H9 (cell line): ENCODE results near the gene LETMD1. TPM values are rescaled to one million over a fixed set of nuclear protein-coding genes. Genes with fewer than 3 reads are reported as not detected.

Experiments used
- DNase-seq: peaks from one replicate; pipeline ENCODE4 v3.0.0-alpha.2; 2017
- H2AFZ ChIP-seq: one replicate; pipeline ENCODE4 v1.6.1; 2013; ENCODE audit warnings: mild to moderate bottlenecking, low read length, control low read depth, moderate library complexity
- H2AK5ac ChIP-seq: 2 replicates; pipeline ENCODE4 v1.6.1; 2013; ENCODE audit warnings: low read length, control low read depth, mixed read lengths; ENCODE audit not compliant: insufficient read length
- H2BK120ac ChIP-seq: one replicate; pipeline ENCODE4 v1.6.1; 2013; ENCODE audit warnings: low read depth, mild to moderate bottlenecking, low read length, control low read depth, inconsistent platforms; ENCODE audit not compliant: poor library complexity, severe bottlenecking
- H2BK12ac ChIP-seq: 2 replicates; pipeline ENCODE4 v1.6.1; 2013; ENCODE audit warnings: low read length, control low read depth, mixed read lengths, low read depth; ENCODE audit not compliant: insufficient read length
- H2BK15ac ChIP-seq: 2 replicates; pipeline ENCODE4 v1.6.1; 2013; ENCODE audit warnings: low read depth, low read length, control low read depth
- H2BK20ac ChIP-seq: one replicate; pipeline ENCODE4 v1.6.1; 2013; ENCODE audit warnings: low read depth, mild to moderate bottlenecking, low read length, control low read depth, inconsistent platforms; ENCODE audit not compliant: poor library complexity, severe bottlenecking
- H2BK5ac ChIP-seq: 2 replicates; pipeline ENCODE4 v1.6.1; 2013; ENCODE audit warnings: low read length, control low read depth, mixed read lengths; ENCODE audit not compliant: insufficient read length
- H3K14ac ChIP-seq: 2 replicates; pipeline ENCODE4 v1.6.1; 2013; ENCODE audit warnings: low read length, control low read depth; ENCODE audit not compliant: insufficient read depth
- H3K18ac ChIP-seq: 2 replicates; pipeline ENCODE4 v1.6.1; 2013; ENCODE audit warnings: low read depth, mild to moderate bottlenecking, mixed read lengths, low read length, control low read depth; ENCODE audit not compliant: insufficient read length
- H3K23ac ChIP-seq: 2 replicates; pipeline ENCODE4 v1.6.1; 2013; ENCODE audit warnings: low read length, control low read depth, mixed read lengths, low read depth; ENCODE audit not compliant: insufficient read length
- H3K23me2 ChIP-seq: 2 replicates; pipeline ENCODE4 v1.6.1; 2013; ENCODE audit warnings: low read depth, mild to moderate bottlenecking, mixed read lengths, low read length, control low read depth; ENCODE audit not compliant: insufficient read length, poor library complexity, severe bottlenecking
- H3K27ac ChIP-seq: 2 replicates; pipeline ENCODE4 v1.5.1; 2013; ENCODE audit warnings: low read length, control low read depth, mixed read lengths, low read depth; ENCODE audit not compliant: insufficient read length
- H3K27me3 ChIP-seq: 2 replicates; pipeline ENCODE4 v1.6.1; 2013; ENCODE audit warnings: low read length, control low read depth, inconsistent platforms; ENCODE audit not compliant: insufficient read depth
- H3K4ac ChIP-seq: 2 replicates; pipeline ENCODE4 v1.6.1; 2013; ENCODE audit warnings: low read depth, mild to moderate bottlenecking, control low read depth, inconsistent platforms, low read length, moderate library complexity
- H3K4me1 ChIP-seq: 2 replicates; pipeline ENCODE4 v1.6.1; 2013; ENCODE audit warnings: low read length, control low read depth, inconsistent platforms; ENCODE audit not compliant: insufficient read depth
- H3K4me2 ChIP-seq: 2 replicates; pipeline ENCODE4 v1.6.1; 2013; ENCODE audit warnings: low read length, control low read depth, mixed read lengths; ENCODE audit not compliant: insufficient read length, insufficient read depth
- H3K56ac ChIP-seq: 2 replicates; pipeline ENCODE4 v1.6.1; 2013; ENCODE audit warnings: low read depth, mild to moderate bottlenecking, mixed read lengths, low read length, control low read depth; ENCODE audit not compliant: insufficient read length
- H3K79me1 ChIP-seq: 2 replicates; pipeline ENCODE4 v1.6.1; 2013; ENCODE audit warnings: low read depth, mild to moderate bottlenecking, moderate library complexity, low read length, control low read depth, inconsistent platforms; ENCODE audit not compliant: insufficient read depth, poor library complexity, severe bottlenecking
- H3K79me2 ChIP-seq: 2 replicates; pipeline ENCODE4 v1.6.1; 2013; ENCODE audit warnings: low read length, control low read depth, inconsistent platforms; ENCODE audit not compliant: insufficient read depth
- H3K9ac ChIP-seq: 2 replicates; pipeline ENCODE4 v1.6.1; 2013; ENCODE audit warnings: low read length, control low read depth, mixed read lengths; ENCODE audit not compliant: insufficient read length; ENCODE audit errors: extremely low read depth
- H3K9me3 ChIP-seq: one replicate; pipeline ENCODE4 v1.6.1; 2013; ENCODE audit warnings: low read depth, low read length, inconsistent platforms; ENCODE audit not compliant: control insufficient read depth
- H3T11ph ChIP-seq: one replicate; pipeline ENCODE4 v1.6.1; 2013; ENCODE audit warnings: mild to moderate bottlenecking, low read length, control low read depth, inconsistent platforms
- H4K20me1 ChIP-seq: one replicate; pipeline ENCODE4 v1.6.1; 2013; ENCODE audit not compliant: control insufficient read depth, insufficient read length, insufficient read depth
- H4K5ac ChIP-seq: 2 replicates; pipeline ENCODE4 v1.6.1; 2013; ENCODE audit warnings: low read depth, mild to moderate bottlenecking, mixed read lengths, low read length, control low read depth; ENCODE audit not compliant: insufficient read length
- H4K8ac ChIP-seq: replicated peaks from 2 replicates; pipeline ENCODE4 v1.6.1; 2013; ENCODE audit warnings: low read length, control low read depth, mixed read lengths, low read depth; ENCODE audit not compliant: insufficient read length
- H4K91ac ChIP-seq: 2 replicates; pipeline ENCODE4 v1.6.1; 2013; ENCODE audit warnings: low read depth, mild to moderate bottlenecking, moderate library complexity, mixed read lengths, low read length, control low read depth; ENCODE audit not compliant: insufficient read length
- H3K27ac Mint-ChIP-seq, 3 experiments: 2 replicates in 2 of 3; 3 replicates in 1 of 3; pipeline ENCODE4 v1.8.0; 2020 to 2021; ENCODE audit warnings: mixed read lengths in 3 of 3, mild to moderate bottlenecking in 1 of 3, moderate library complexity in 1 of 3
- H3K27me3 Mint-ChIP-seq: 2 replicates; pipeline ENCODE4 v1.8.0; 2021; ENCODE audit warnings: low read depth, mild to moderate bottlenecking, moderate library complexity, mixed read lengths
- H3K36me3 Mint-ChIP-seq, 3 experiments: 2 replicates in 2 of 3; 3 replicates in 1 of 3; pipeline ENCODE4 v1.8.0; 2020 to 2021; ENCODE audit warnings: low read depth in 3 of 3, mixed read lengths in 3 of 3; ENCODE audit not compliant: insufficient read depth in 1 of 3
- H3K4me1 Mint-ChIP-seq, 2 experiments: 2 replicates each; pipeline ENCODE4 v1.8.0; 2020; ENCODE audit warnings: mixed read lengths in 2 of 2
- H3K4me3 Mint-ChIP-seq, 2 experiments: 2 replicates in 1 of 2; 3 replicates in 1 of 2; pipeline ENCODE4 v1.8.0; 2020 to 2021; ENCODE audit warnings: mild to moderate bottlenecking in 2 of 2, mixed read lengths in 2 of 2, moderate library complexity in 1 of 2
- H3K9me3 Mint-ChIP-seq, 2 experiments: 2 replicates in 1 of 2; 3 replicates in 1 of 2; pipeline ENCODE4 v1.8.0; 2020; ENCODE audit warnings: mild to moderate bottlenecking in 2 of 2, mixed read lengths in 2 of 2, moderate library complexity in 1 of 2
- CTCF ChIP-seq: fragments of 200-600 bp; sonication (generic); conservative IDR thresholded peaks from 3 replicates; pipeline ENCODE4 v1.8.0; 2021; ENCODE audit warnings: antibody characterized with exemption, mild to moderate bottlenecking
- WGBS: extraction: QIAGEN DNeasy Blood & Tissue Kit; methylation state at CpG from one replicate; pipeline ENCODE4 v1.1.7; 2013; ENCODE audit warnings: missing lambda C conversion rate, low lambda C conversion rate, mixed read lengths; ENCODE audit not compliant: insufficient read length; ENCODE audit errors: extremely low coverage; 5-methylcytosine and 5-hydroxymethylcytosine counted together
- total RNA-seq: library from RNA; stranded (reverse); gene quantifications from 2 replicates; pipeline ENCODE4 v1.2.1, GENCODE V29; 2021

Gene LETMD1
- total RNA-seq, 1 experiment from 2014 or later, result 34.9 TPM

GRCh38 chr12:51009056-51009440, 39.1 kb upstream of the LETMD1 start:
- no peak for DNase-seq
- no peak overlapping the region for H4K91ac ChIP-seq
- Mint-ChIP-seq H3K4me3 (no peak overlapping the region), H3K27me3 (no peaks in the 10 kb centered on the region), H3K4me1 (peaks cover 46 to 58% of the 10 kb centered on the region in 2 experiments), H3K27ac (peak overlapping the region in 2 of 3 experiments; percentile 10 to 62; a peak in 1 of 7 replicates), H3K9me3 (no peaks in the 10 kb centered on the region), H3K36me3 (peaks cover 25 to 45% (median 37%) of the 10 kb centered on the region in 3 experiments)
- no peak overlapping the region for H2BK5ac ChIP-seq
- H3K9ac ChIP-seq, result no peak overlapping the region
- H3K23ac ChIP-seq, result no peak overlapping the region
- H2BK120ac ChIP-seq, result no peak overlapping the region
- no peaks in the 10 kb centered on the region for H4K20me1 ChIP-seq
- no peaks in the 10 kb centered on the region for H3K9me3 ChIP-seq
- H4K5ac ChIP-seq, result no peak overlapping the region
- TF ChIP-seq CTCF, result no peak
- H3K18ac ChIP-seq, result no peak overlapping the region
- no CpG with 5 or more reads among the region's 8 CpGs for WGBS
- no peak overlapping the region for H2BK20ac ChIP-seq
- no peak overlapping the region for H3K4me2 ChIP-seq
- no peak overlapping the region for H2BK12ac ChIP-seq
- H3K79me1 ChIP-seq, result peaks cover 3% of the 10 kb centered on the region
- no peaks in the 10 kb centered on the region for H3K23me2 ChIP-seq
- no peak overlapping the region for H3T11ph ChIP-seq
- H3K79me2 ChIP-seq, result no peaks in the 10 kb centered on the region
- H3K27me3 ChIP-seq, result no peaks in the 10 kb centered on the region
- H2AFZ ChIP-seq, result no peak overlapping the region
- H3K4ac ChIP-seq, result no peak overlapping the region
- H2BK15ac ChIP-seq, result no peak overlapping the region
- no peak overlapping the region for H3K27ac ChIP-seq
- H3K14ac ChIP-seq, result no peak overlapping the region
- H3K4me1 ChIP-seq, result peaks cover 3% of the 10 kb centered on the region; the same call in 1 of the 2 replicates
- H2AK5ac ChIP-seq, result no peak overlapping the region
- H4K8ac ChIP-seq, result no peak overlapping the region
- no peak overlapping the region for H3K56ac ChIP-seq
